Renal cortical epithelial cell (primary cell): ENCODE results near the gene MOSMO. TPM values are rescaled to one million over a fixed set of nuclear protein-coding genes. Genes with fewer than 3 reads are reported as not detected.

ENCODE experiments used
- DNase-seq: peaks from one replicate; pipeline ENCODE4 v3.0.0-alpha.2; 2011; ENCODE audit warnings: low read depth
- total RNA-seq: library from RNA; depleted of rRNA; stranded (reverse); fragments of >200 nt; gene quantifications from 2 replicates; pipeline ENCODE4 v1.2.3, GENCODE V29; 2014

MOSMO gene
- total RNA-seq, 1 donor from 2014 or later = 12.1 TPM

DNA sequence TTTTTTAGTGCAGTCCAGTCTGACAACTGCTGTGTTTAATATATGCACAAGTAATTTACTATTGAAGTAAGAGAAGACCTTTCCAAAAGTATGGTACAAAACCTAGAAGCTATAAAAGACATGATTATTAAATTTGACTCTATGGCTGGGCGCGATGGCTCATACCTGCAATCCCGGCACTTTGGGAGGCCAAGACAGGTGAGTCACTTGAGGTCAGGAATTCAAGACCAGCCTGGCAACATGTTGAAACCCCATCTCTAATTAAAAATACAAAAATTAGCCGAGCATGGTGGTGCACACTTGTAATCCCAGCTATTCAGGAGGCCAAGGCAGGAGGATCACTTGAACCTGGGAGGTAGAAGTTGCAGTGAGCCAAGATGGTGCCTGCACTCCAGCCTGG, 43.1 kb downstream of the MOSMO start:
- DNase-seq = no peak

DNA sequence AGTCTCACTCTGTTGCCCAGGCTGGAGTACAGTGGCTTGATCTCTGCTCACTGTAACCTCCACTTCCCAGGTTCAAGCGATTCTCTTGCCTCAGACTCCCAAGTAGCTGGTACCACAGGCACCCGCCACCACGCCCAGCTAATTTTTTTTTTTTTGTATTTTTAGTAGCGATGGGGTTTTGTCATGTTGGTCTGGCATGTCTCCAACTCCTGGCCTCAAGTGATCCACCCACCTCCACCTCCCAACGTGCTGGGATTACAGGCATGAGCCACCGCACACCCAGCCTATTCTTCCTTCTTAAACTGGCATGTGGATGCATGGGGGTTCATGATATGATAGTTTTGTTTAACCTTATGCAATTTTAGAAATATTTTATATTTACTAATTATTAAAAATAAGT, 45.1 kb downstream of the MOSMO start:
- no peak for DNase-seq

GRCh38 chr16:22053921-22054341, 46.0 kb downstream of the MOSMO start:
- no peak for DNase-seq

DNA sequence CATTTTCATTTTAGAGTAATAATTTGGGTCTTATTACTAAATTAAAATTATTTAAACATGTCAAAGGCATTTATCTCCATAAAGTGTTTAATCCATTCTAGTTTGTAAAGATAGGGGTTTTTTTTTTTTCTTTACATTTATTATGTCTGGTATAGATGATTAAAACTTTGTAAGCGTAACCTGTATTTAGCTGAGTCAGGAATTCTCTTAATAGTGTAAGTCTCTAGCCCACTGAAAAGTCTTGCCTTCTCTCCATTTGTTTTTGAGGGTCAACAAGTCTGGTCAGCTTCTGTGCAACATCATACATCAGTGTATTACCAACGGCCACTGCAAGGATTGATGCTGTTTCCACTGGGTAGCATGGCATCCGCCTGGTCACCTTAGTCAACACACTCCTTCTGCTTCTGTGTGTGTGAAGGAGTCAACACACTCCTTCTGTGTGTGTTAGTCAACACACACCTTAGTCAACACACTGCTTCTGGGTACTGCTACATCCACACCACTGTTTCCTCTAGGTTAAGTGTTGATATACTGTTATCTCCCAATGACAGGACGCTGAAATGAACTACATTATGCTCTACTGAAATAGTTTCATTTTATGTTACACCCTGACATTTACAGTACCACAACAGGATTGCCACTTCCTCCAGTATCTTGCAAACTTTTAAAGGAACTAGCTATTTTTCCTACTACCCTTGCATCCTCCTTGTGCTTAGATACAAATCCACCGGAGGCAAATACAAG, 47.1 kb downstream of the MOSMO start:
- DNase-seq = no peak

- DNase-seq = no peak
Observed at GRCh38 chr16:22055881-22056280, 48.0 kb downstream of the MOSMO start.

DNA sequence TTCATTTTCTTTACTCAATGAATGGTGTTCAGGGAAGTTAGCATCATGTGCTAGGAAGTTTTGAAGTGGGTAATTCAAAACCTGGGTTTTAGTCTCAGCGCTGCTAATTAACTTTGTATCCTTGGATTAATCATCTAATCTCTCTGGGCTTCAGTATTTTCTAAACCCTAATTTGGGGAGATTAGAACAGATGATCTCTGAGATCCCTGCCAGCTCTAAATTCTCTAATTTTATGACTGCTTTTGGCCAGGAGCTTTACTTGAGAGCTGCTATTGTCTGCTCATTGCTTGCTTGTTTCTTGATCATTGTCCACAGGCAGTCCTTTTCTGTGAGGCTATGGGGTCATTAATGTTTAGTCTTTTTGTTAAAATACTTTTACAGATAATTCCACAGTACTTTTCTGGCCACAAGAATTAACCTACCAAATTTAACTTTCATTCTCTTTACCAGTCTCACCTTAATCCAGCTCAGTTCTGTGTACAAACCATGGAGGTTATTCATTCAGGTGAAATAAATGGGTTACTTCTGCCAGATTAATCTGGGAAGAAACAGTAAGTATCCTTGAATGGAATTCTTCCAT, 56.1 kb downstream of the MOSMO start:
- no peak for DNase-seq

DNA sequence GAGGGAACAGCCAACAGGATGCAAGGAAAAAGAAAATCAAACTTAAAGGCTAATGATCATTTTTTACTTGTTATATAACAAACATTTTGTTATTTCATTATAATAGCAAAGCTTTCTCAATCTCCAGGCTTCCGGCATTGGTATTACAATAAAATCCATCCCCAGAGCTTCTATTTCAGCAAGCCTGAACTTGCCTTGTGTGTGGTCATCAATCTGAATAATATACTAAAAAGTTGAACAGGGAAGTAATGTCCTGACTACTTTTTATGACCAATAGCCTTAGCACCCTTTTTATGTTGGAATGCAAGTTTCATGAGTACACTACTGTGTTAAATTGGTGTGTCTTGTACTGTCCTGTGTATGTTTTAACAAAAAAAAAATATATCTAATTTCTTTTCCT, 57.3 kb downstream of the MOSMO start:
- DNase-seq = no peak

GRCh38 chr16:22070361-22071330, 62.7 kb downstream of the MOSMO start:
- peak; percentile 61 for DNase-seq

- no peak for DNase-seq
Observed at GRCh38 chr16:22071331-22071910, 63.5 kb downstream of the MOSMO start.

DNA sequence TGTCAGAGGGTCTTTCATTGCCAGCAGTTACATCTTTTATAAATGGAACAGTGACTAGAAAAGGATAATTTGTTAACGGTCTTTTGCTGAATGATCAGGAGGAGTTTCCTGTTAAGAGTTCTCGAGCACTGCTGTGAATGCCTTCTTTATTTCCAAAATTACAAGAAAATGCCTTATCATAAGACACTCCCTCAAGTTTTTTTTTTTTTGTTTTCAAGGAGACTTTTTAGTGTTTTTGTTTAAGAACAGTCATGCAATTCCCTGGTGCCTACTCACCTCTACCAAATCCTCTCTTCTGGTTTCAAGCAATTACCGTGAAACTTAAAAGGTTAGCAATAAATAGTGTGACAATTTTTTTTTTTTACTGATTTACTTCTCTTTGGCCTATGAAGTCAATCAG, 65.4 kb downstream of the MOSMO start:
- DNase-seq = no peak

- DNase-seq = peak; percentile 37
Observed at GRCh38 chr16:22075043-22075757, 67.3 kb downstream of the MOSMO start.

DNA sequence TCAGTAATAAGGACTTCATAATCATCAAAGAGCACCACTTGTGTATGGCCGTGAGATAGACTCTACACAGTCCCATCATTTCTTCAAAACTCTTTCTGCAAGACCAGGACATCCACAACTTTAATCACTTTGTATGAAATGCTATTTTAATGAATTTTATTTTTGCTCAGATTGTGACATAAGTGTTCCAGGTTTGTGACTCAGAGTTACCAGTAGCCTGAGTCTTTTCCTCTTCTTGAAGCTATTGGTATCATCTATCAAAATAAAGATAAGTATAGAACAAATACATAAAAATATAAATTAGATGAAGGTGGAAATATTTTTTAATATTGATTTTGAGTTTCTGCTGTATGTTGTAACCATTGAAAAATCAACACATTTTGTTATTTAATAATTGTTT, 67.9 kb downstream of the MOSMO start:
- DNase-seq = no peak

DNA sequence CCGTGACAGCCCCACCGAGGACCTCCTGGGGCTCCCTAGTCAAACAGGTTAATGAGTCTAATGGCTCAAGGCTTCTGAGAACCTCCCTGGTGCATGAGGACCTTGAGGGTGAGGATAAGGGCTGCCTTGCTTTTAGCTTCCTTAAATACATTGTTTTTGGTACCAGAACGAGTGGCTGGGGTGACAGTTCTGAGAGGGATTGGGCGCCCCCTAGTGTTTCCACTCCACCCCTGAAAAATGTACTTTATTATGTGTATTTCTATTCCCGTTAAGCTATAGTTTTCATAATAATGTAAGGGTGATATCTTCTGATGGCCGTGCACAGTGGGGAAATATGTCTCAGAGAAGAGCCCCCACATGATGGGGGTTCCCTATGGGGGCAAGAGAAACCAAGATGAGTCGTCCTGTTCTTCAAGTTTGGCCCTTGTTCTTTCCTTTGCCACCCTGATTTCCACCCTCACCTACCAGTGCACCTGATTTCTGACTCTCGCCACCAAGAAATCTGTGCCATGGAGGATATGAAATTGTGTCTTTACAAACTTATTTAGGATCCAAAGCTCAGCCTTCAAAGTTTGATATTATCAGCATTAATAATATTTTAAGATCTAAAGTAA, 69.9 kb downstream of the MOSMO start:
- peak; percentile 26 for DNase-seq

GRCh38 chr16:22078656-22079055, 70.7 kb downstream of the MOSMO start:
- no peak for DNase-seq

- no peak for DNase-seq
Observed at GRCh38 chr16:22081050-22081449, 73.1 kb downstream of the MOSMO start.

GRCh38 chr16:22086440-22086839, 78.5 kb downstream of the MOSMO start:
- no peak for DNase-seq

- DNase-seq = no peak
Observed at GRCh38 chr16:22088642-22089041, 80.7 kb downstream of the MOSMO start.

DNA sequence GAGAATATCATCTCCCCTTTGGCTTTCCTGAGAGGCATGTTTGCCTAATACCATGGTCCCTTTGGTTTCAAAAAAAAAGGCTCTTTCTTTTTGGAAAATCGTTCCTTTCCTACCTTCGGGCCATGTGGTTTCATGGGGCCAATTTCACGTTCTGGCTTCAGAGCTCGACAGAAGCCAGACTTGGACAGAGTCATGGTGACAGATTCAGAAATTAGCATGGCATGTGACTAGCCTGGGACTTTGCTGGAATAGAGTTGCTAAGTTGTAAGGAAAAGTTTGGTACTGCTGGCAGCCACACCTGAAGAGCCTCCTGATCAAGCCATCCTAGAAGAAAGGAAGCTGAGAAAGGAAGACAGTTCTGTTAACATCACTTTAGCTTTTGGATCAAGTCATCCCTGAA, 82.0 kb downstream of the MOSMO start:
- DNase-seq = no peak

GRCh38 chr16:22091721-22092120, 83.8 kb downstream of the MOSMO start:
- peak; percentile 13 for DNase-seq

- peak; percentile 70 for DNase-seq
Observed at GRCh38 chr16:22092143-22092933, 84.4 kb downstream of the MOSMO start, which contains the start of gene VWA3A. TSS of gene VWA3A (plus strand) at chr16:22092541. CDS start at chr16:22092638, 97 bp downstream.
